ENCODE measurements around the gene DNAJC12.

DNA sequence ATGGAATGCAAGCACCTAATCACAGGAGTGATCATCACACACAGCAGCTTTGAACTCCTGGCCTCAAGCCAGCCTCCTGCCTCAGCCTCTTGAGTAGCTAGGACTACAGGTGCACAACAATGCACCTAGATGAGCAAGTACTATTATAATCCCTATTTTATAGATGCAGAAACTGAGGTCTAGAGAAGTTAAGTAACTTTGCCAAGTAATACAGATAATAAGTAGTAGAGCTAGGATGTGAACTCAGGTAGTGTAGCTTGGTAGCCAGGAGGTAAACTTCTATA lies 33.7 kb downstream of the DNAJC12 start:
- TF ChIP-seq CHD2 (IDR thresholded peaks at IDR 0.05; ENCODE audit: low read length) = no peak
- TF ChIP-seq, protein P1, sequence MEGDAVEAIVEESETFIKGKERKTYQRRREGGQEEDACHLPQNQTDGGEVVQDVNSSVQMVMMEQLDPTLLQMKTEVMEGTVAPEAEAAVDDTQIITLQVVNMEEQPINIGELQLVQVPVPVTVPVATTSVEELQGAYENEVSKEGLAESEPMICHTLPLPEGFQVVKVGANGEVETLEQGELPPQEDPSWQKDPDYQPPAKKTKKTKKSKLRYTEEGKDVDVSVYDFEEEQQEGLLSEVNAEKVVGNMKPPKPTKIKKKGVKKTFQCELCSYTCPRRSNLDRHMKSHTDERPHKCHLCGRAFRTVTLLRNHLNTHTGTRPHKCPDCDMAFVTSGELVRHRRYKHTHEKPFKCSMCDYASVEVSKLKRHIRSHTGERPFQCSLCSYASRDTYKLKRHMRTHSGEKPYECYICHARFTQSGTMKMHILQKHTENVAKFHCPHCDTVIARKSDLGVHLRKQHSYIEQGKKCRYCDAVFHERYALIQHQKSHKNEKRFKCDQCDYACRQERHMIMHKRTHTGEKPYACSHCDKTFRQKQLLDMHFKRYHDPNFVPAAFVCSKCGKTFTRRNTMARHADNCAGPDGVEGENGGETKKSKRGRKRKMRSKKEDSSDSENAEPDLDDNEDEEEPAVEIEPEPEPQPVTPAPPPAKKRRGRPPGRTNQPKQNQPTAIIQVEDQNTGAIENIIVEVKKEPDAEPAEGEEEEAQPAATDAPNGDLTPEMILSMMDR (IDR thresholded peaks at IDR 0.05; ENCODE audit: control extremely low read depth in 1 of 3, insufficient read depth in 1 of 3, low read depth in 1 of 3, low read length in 3 of 3) = no peak
- TF ChIP-seq TAF1 (IDR thresholded peaks at IDR 0.05; ENCODE audit: low read depth, low read length) = no peak
